Fibroblast of skin of right biceps (primary cell): ENCODE data around the gene MED7.
A peak's percentile ranks its signal among the peaks of the same experiment; 100 is the strongest.

Source experiments
- DNase-seq: peaks from one replicate; pipeline ENCODE4 v3.0.0-alpha.2; 2013

Gene MED7

GRCh38 chr5:157162919-157163510 lies 20.4 kb upstream of the MED7 start:
- no peak for DNase-seq

DNA sequence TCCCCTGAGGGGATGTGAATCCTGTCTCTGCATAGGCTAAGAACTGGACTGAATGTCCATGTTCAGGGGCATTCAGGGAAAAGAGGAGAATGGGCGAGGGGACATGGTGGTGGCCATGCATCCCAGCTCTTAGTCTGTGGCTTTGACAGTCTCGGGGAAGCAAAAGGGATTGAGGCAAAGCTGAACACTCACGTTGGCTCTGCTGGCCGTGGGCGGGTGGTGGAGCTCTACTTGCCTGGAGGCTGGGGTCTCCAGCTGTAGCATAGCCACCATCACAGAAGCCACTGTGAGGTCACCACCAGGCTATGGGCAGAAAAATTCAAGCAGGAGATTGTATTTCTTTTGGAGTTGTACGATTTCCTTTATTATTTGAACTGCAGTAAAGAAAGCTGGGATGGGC lies 19.3 kb upstream of the MED7 start:
- DNase-seq, result no peak

DNA sequence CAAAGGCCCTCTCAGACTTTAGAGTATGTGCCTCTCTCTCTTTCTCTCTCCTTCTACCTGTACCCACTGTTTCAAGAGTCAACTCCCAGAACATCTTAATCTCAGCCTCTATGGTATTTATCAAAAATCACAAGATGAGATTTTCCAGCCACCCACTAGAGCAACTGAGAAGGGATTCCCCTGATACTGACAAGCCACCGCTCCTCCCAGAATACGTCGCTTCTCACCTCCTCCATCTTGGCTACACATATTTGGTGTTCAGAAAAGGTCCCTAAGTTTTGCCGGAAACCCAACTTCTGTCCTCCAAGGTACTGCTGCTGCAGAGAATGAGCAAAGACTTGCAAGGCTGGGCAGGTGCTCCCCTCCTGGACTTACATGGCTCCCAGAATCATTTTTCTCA lies 17.3 kb upstream of the MED7 start:
- DNase-seq, result no peak

- no peak for DNase-seq
Observed at GRCh38 chr5:157159209-157159751, 16.6 kb upstream of the MED7 start.

DNA sequence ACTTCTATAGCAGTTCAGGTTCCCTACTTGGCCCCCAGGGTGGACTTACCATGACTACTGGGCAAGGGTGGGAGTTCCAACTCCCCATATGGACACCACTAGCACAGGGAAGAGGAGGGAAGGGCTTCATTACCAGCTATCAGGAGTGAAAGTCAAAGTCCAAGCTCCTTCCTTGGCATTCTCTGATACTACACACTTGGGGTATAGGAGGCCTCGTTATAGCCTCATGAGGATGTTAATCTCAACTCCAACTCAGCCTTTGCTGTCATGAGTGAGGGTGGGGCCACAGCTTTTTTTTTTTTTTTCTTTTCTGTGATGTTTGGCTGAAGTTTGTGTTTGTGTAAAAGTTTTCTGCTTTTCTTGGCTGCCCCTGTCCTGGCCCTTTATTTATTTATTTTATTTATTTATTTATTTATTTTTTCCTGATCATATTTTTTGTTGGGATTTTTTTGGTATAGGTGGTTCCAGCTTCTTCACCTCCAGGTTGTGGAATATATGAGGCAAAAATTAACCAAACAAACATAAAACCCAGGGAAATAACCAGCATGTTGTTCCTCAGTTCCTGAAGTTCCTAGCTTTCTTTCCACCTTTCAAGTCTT lies 14.7 kb upstream of the MED7 start:
- no peak for DNase-seq

DNA sequence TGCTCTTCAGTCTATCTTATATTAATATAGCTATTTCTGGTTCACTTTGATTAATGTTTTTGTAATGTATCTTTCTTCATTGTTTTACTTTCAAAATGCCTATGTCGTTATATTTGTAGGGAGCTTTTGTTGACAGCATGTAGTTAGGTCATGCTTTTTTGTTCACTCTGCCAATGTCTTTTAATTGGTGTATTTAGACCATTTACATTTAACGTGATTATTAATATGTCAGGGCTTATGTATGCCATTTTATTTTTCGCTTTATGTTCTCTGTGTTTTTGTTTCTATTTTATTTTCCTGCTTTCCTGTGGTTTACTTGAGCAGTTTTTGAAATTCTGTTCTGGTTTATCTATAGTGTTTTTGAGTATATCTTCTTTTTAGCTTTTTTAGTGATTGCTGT lies 12.6 kb upstream of the MED7 start:
- no peak for DNase-seq

GRCh38 chr5:157150995-157151394 lies 8.3 kb upstream of the MED7 start:
- no peak for DNase-seq

- DNase-seq, result peak; percentile 63
Observed at GRCh38 chr5:157148734-157149615, 6.3 kb upstream of the MED7 start.

DNA sequence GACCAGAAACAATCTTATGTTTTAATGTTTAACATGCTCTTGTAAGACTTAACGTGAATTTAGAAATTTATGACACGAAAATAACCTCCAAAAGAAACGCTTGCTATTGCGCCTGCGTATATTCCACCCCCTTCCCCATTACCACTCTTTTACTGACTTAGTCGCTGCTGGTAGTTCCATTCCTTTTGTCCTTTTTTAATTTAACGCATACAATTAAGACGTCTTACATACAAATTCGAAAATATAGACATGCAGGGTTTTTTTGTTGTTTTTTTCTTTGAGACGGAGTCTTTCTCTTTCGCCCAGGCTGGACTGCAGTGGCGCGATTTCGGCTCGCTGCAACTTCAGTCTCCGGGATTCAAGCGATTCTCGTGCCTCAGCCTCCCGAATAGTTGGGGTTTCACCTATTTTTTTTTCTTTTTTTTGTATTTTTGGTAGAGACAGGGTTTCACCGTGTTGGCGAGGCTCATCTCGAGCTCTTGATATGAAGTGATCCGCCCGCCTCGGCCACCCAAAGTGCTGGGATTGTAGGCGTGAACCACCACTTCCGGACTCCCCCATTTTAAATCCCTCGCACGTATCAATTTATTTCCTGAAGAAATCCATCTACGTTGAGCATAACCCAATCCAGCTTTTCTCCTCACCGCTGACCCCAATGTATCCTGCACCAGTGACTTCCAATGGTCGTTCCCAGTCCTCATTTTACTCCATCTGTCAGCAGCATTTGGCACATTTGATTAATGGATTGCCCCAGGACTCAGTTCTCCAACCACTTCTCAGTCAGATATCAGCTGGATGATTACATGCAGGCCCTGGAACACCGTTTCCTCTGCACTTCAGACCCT lies 684 bp upstream of the MED7 start:
- DNase-seq, result peak; percentile 50

DNA sequence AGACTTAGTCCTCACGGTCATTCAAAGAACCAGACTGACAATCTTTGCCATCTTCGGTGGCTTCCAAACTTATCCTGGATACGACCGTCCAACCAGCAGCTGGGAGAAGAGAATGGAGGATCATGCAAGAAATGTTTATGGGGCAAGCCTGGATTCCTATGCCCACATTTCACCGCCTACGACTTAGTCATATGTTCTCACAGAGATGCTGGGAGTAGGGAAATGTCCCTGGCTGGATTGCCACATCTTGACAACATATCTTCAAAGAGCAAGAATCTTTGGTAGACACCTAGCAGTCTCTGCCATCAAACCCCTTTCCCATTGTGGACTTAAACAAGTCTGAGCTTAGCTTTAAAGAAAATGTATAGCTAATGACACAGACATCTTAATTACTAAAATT lies 5.0 kb downstream of the MED7 start:
- DNase-seq, result peak; percentile 4

DNA sequence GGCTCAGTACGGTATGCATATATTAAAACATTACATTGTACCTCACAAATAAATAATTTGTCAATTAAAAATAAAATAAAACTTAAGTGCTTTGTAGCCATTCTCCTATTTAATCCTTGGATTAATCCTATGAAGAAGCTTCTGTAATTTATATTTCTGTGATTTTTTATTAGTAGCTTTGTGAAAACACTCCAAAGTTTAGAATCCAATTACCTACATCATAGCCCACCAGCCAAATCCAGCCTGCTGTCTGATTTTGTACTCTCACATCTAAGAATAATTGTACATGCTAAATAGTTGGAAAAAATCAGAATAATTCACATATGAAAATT lies 10.4 kb downstream of the MED7 start:
- no peak for DNase-seq

- no peak for DNase-seq
Observed at GRCh38 chr5:157130925-157131324, 11.7 kb downstream of the MED7 start.

- no peak for DNase-seq
Observed at GRCh38 chr5:157121709-157122108, 21.0 kb downstream of the MED7 start.

DNA sequence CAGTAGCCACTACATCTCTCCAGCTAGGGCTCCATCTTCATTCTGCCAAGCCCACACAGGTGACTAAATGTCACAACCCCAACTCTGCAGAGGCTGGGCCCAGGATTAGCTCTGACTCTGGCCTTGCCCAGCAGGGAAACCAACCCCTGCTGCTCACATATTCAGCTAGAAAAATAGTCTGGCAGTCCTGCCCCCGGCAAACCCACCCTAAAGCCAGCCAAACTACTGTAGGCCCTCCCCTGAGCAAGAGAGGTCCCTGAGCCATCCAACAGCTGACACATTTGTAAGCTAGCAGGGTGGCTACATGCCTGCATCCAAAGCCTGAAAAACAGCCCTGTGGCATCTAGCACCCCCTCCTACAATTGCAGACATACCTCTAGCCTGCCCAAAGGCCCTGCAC lies 22.6 kb downstream of the MED7 start:
- no peak for DNase-seq

DNA sequence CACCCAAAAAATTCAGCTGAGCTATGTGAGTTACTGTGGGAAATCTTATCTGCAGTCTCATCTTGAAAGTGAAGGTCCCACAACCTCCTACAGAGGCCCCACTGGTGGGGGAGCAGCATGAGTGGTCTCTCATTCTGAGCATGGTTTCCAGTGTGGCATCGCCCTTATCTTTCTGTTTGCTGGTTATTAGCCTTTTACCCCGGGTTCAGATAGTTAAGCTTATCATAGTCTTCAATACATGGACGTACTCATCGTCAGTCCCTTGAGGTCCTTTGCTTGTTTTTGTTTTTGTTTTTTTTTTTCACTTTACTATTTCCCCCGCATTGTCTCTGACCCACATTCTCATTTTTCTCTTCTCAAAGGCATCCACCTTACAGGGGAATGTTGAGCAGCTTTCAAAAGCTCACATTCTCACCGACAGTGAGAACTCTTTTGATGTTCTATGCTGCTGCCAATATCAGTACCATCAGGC lies 26.1 kb downstream of the MED7 start:
- DNase-seq, result no peak

- DNase-seq, result no peak
Observed at GRCh38 chr5:157115502-157115901, 27.2 kb downstream of the MED7 start.

DNA sequence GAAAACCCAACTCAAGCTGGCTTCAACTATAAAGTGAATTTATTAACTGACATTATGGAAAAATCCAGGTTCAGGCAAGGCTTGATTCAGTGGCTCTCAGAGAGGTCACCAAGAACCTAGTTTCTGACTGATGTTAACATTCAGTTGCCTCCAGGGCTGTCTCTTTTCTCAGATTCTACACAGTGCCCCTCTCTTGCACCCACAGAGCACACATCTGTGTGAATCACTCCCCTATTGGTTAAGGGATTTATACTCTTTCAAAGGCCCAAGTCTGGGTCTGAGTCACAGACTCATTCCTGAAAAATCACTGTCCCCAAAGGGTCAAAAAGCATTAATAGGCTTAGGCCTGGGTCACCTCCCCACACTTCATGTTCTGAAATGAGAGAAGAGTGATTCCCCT lies 27.7 kb downstream of the MED7 start:
- no peak for DNase-seq

DNA sequence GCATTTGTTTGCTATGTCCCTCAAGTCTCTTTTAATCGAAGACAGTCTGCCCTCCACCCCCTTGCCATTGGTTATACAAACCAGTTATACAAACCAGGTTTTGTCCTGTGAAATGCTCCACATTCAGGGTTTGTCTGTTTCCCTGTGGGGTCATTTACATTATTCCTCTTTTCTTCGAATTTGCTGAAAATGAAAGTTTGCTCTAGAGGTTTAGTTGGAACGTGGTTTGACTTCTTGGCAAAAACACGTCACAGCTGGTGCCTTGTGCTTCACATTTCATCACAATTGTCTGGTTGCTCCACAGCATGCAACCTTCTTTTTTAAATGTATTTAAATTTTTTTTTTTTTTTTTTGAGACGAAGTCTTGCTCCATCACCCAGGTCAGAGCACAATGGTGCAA lies 29.7 kb downstream of the MED7 start:
- DNase-seq, result no peak

GRCh38 chr5:157109744-157110143 lies 32.9 kb downstream of the MED7 start:
- DNase-seq, result no peak

DNA sequence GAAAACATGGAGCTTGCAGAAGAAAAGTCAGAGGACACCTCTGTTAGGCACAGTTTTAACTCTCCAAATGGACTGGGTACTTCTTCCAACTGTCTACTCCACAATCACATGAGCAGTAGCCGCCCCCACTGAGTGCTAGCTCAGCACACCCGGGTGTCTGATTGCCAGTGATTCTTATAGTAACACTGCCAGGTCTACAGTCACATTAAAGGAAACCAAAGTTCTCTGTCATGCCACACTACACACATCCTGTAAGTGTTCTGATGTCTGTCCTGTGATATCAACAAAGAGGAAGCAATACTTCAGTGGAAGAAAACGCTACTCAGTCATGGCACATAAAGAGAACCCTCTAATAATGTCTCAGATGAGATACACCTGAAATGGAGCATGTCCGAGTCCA lies 33.7 kb downstream of the MED7 start, which contains the start of gene HAVCR2:
HAVCR2 (minus strand) TSS at position 69 of the 400 bp plus-strand sequence; CDS start at position 8, 61 bp downstream.
- no peak for DNase-seq

- peak; percentile 13 for DNase-seq
Observed at GRCh38 chr5:157107508-157107907, 35.2 kb downstream of the MED7 start.

DNA sequence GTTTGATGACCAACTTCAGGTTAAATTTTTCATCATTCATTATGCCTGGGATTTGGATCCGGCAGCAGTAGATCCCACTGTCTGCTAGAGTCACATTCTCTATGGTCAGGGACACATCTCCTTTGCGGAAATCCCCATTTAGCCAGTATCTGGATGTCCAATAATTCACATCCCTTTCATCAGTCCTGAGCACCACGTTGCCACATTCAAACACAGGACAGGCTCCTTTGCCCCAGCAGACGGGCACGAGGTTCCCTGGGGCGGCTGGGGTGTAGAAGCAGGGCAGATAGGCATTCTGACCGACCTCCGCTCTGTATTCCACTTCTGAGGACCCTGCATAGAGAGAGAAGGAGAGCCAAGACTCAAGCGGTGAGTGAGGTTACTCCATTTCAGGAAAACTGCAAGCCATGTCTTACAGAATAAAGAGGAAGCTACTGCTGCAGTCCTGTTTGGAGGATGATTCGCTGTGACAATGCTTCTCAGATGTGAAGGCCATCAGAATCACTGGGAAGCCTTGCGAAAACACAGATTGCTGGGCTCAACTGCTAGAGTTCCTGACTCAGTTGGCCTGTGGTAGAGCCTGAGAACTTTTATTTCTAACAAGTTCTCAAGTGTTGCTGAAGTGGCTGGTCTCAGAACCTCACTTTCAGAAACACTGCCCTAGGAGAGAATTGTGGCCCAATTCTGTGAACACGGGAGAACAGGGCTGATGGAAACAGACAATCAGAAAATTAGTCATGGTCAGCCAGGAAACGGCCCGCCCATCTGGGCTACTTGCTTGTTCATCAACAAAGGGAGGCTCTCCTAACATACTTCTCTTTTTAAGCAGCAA lies 35.8 kb downstream of the MED7 start:
- peak; percentile 6 for DNase-seq
